ENCODE measurements around the gene SYT6. TPM values are rescaled to one million over a fixed set of nuclear protein-coding genes. Genes with fewer than 3 reads are reported as not detected.

Gene SYT6
- total RNA-seq, 2 experiments from 2014 or later, result not detected

DNA sequence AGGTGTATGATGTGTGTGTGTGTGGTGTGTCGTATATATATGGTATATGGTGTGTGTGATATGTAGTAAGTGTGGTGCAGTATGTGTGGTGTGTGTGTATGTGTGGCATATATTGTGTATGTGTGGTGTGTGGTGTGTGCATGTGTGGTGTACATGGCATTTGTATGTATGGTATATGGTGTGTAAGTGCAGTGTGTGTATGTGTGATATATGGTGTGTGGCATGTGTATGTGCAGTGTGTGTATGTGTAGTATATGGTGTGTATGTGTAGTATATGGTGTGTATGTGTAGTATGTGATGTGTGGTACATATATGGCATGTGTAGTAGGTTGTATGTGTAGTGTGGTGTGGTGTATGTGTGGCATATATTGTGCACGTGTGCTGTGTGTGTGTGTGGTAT is 99.5 kb downstream of the SYT6 start:
- ChIA-PET CTCF (ENCODE audit: unreplicated experiment) (no interaction called here), POLR2A (interaction anchor here (0.7 kb wide), 1 partner anchor 718 kb away, joined by 3 read pairs; no protein-coding TSS in a partner anchor)
- no peak overlapping the region for H2AFZ ChIP-seq (ENCODE audit: low read length)

DNA sequence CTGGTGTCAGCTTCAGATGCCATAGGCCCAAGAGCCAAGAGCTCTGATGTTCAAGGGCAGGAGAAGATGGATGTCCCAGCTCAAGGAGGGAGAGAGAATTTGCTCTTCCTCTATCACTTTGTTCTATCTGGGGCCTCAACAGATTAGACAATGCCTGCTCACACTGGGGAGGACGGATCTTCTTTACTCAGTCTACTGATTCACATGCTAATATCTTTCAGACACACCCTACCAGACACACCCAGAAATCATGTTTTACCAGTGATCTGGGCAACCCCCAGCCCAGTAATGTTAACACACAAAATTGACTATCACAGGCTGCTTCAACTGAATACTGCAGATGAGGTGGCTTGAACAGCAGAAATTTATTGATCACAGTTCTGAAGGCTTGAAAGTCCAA is 105.4 kb downstream of the SYT6 start:
- H3K4me3 ChIP-seq (ENCODE audit: low read depth, low read length, poor library complexity, severe bottlenecking), result no peak overlapping the region
- no peaks in the 10 kb centered on the region for H3K9me2 ChIP-seq (ENCODE audit: insufficient read depth, low read length)
- H3K36me3 ChIP-seq (ENCODE audit: insufficient read depth, low read length), result no peaks in the 10 kb centered on the region
- ChIA-PET POLR2A (no interaction called here), CTCF (ENCODE audit: unreplicated experiment) (no interaction called here)
- no peak overlapping the region for H3K27ac ChIP-seq (ENCODE audit: low read depth, low read length, poor library complexity, severe bottlenecking)
- H2AFZ ChIP-seq (ENCODE audit: low read length), result no peak overlapping the region
- BruUV-seq (replicated peaks), result no TSS peak
- H3K79me2 ChIP-seq (ENCODE audit: insufficient read depth, low read depth, low read length), result no peaks in the 10 kb centered on the region
- no peaks in the 10 kb centered on the region for H3K9me3 ChIP-seq (ENCODE audit: low read length)
- H3K4me2 ChIP-seq (ENCODE audit: low read length), result no peak overlapping the region
- DNase-seq (ENCODE audit: low spot score), result no peak
- no peaks in the 10 kb centered on the region for H4K20me1 ChIP-seq (ENCODE audit: insufficient read depth, low read length)
- TF ChIP-seq, protein P1, sequence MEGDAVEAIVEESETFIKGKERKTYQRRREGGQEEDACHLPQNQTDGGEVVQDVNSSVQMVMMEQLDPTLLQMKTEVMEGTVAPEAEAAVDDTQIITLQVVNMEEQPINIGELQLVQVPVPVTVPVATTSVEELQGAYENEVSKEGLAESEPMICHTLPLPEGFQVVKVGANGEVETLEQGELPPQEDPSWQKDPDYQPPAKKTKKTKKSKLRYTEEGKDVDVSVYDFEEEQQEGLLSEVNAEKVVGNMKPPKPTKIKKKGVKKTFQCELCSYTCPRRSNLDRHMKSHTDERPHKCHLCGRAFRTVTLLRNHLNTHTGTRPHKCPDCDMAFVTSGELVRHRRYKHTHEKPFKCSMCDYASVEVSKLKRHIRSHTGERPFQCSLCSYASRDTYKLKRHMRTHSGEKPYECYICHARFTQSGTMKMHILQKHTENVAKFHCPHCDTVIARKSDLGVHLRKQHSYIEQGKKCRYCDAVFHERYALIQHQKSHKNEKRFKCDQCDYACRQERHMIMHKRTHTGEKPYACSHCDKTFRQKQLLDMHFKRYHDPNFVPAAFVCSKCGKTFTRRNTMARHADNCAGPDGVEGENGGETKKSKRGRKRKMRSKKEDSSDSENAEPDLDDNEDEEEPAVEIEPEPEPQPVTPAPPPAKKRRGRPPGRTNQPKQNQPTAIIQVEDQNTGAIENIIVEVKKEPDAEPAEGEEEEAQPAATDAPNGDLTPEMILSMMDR (conservative IDR thresholded peaks at IDR 0.05; ENCODE audit: low read length), result no peak
- TF ChIP-seq EZH2phosphoT487 (IDR thresholded peaks at IDR 0.05; ENCODE audit: borderline replicate concordance, low read depth, low read length), result no peak
- intact Hi-C loops (cut with micrococcal nuclease; ENCODE audit: unreplicated experiment), result no loop called here
- no peaks in the 10 kb centered on the region for H3K4me1 ChIP-seq (ENCODE audit: insufficient read depth, low read length, poor library complexity, severe bottlenecking)

More for the DNA sequence above, 99.5 kb downstream of the SYT6 start:
- no peak overlapping the region for H3K4me3 ChIP-seq (ENCODE audit: low read depth, low read length, poor library complexity, severe bottlenecking)
- H3K9me3 ChIP-seq (ENCODE audit: low read length), result no peaks in the 10 kb centered on the region
- intact Hi-C loops (cut with micrococcal nuclease; ENCODE audit: unreplicated experiment), result no loop called here
- H3K9me2 ChIP-seq (ENCODE audit: insufficient read depth, low read length), result no peaks in the 10 kb centered on the region
- no peak overlapping the region for H3K4me2 ChIP-seq (ENCODE audit: low read length)
- no TSS peak for BruUV-seq (replicated peaks)
- no peaks in the 10 kb centered on the region for H3K36me3 ChIP-seq (ENCODE audit: insufficient read depth, low read length)
- TF ChIP-seq, protein P1 (conservative IDR thresholded peaks at IDR 0.05; ENCODE audit: low read length), result no peak
- no peak for TF ChIP-seq EZH2phosphoT487 (IDR thresholded peaks at IDR 0.05; ENCODE audit: borderline replicate concordance, low read depth, low read length)
- no peak overlapping the region for H3K27ac ChIP-seq (ENCODE audit: low read depth, low read length, poor library complexity, severe bottlenecking)
- no peaks in the 10 kb centered on the region for H3K4me1 ChIP-seq (ENCODE audit: insufficient read depth, low read length, poor library complexity, severe bottlenecking)
- no peaks in the 10 kb centered on the region for H3K79me2 ChIP-seq (ENCODE audit: insufficient read depth, low read depth, low read length)
- no peak for DNase-seq (ENCODE audit: low spot score)
- H4K20me1 ChIP-seq (ENCODE audit: insufficient read depth, low read length), result no peaks in the 10 kb centered on the region

DNA sequence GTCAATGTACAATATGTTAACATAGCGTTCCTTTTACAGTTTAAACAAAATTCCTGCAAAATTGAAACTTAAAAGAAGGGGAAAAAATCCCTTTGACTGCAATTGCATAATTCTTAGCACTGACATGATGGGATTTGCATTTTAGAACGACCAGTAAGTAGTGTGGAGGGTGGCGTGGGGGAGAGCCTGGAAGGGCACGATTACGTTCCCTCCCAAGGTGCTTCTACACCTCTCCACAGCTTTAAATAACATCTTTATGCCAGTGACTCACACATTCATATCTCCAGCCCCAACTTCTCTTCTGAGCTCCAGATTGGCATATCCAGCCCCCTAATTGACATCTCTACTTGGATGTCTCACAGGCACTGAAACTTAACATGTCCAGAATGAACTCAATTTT is 110.1 kb downstream of the SYT6 start:
- intact Hi-C loops (cut with micrococcal nuclease; ENCODE audit: unreplicated experiment), result no loop called here
- Histone ChIP-seq H4K20me1 (ENCODE audit: insufficient read depth, low read length) (no peaks in the 10 kb centered on the region), H3K79me2 (ENCODE audit: insufficient read depth, low read depth, low read length) (no peaks in the 10 kb centered on the region), H3K9me3 (ENCODE audit: low read length) (no peaks in the 10 kb centered on the region), H3K4me3 (ENCODE audit: low read depth, low read length, poor library complexity, severe bottlenecking) (no peak overlapping the region), H3K27ac (ENCODE audit: low read depth, low read length, poor library complexity, severe bottlenecking) (no peak overlapping the region), H3K36me3 (ENCODE audit: insufficient read depth, low read length) (no peaks in the 10 kb centered on the region), H3K9me2 (ENCODE audit: insufficient read depth, low read length) (no peaks in the 10 kb centered on the region), H3K4me1 (ENCODE audit: insufficient read depth, low read length, poor library complexity, severe bottlenecking) (no peaks in the 10 kb centered on the region), H3K4me2 (ENCODE audit: low read length) (no peak overlapping the region), H2AFZ (ENCODE audit: low read length) (no peak overlapping the region)
- ChIA-PET POLR2A (no interaction called here), CTCF (ENCODE audit: unreplicated experiment) (no interaction called here)
- DNase-seq (ENCODE audit: low spot score), result no peak
- no TSS peak for BruUV-seq (replicated peaks)
- TF ChIP-seq EZH2phosphoT487 (IDR thresholded peaks at IDR 0.05; ENCODE audit: borderline replicate concordance, low read depth, low read length), result no peak
- TF ChIP-seq, protein P1 (conservative IDR thresholded peaks at IDR 0.05; ENCODE audit: low read length), result no peak

All from OCI-LY7 (cell line).